Measurements from ENCODE around the gene KRTAP12-1.
"Not testable (repeated sequence)": the region's sequence is repeated elsewhere in the genome, so short reads cannot be mapped to it uniquely, and the experiment has no call there.

Gene KRTAP12-1

GRCh38 chr21:44697811-44698734, 16.1 kb upstream of the KRTAP12-1 start:
- no peak for DNase-seq (ENCODE audit: low read depth in 2 of 2)

GRCh38 chr21:44697172-44697810, 15.3 kb upstream of the KRTAP12-1 start, which contains the start of gene KRTAP10-12:
Gene KRTAP10-12, plus strand, starts transcription at chr21:44697172. Its CDS starts 30 bp downstream, at chr21:44697202.
- not testable (repeated sequence) for DNase-seq (ENCODE audit: low read depth in 2 of 2)

GRCh38 chr21:44696572-44696971, 14.6 kb upstream of the KRTAP12-1 start:
- DNase-seq (ENCODE audit: low read depth in 2 of 2) = no peak

GRCh38 chr21:44695641-44696040, 13.7 kb upstream of the KRTAP12-1 start:
- DNase-seq (ENCODE audit: low read depth in 2 of 2) = no peak

GRCh38 chr21:44695184-44695583, 13.2 kb upstream of the KRTAP12-1 start:
- DNase-seq (ENCODE audit: low read depth in 2 of 2) = no peak

- no peak for DNase-seq (ENCODE audit: low read depth in 2 of 2)
These were observed 12.8 kb upstream of the KRTAP12-1 start for GRCh38 chr21:44694776-44695175.

- DNase-seq (ENCODE audit: low read depth in 2 of 2) = no peak
These were observed 11.0 kb upstream of the KRTAP12-1 start for GRCh38 chr21:44692798-44693512.

- DNase-seq (ENCODE audit: low read depth in 2 of 2) = no peak
These were observed 9.7 kb upstream of the KRTAP12-1 start for GRCh38 chr21:44691686-44692085.

GRCh38 chr21:44689740-44690139, 7.8 kb upstream of the KRTAP12-1 start:
- DNase-seq (ENCODE audit: low read depth in 2 of 2) = not testable (repeated sequence)

- DNase-seq (ENCODE audit: low read depth in 2 of 2) = no peak
These were observed 5.7 kb upstream of the KRTAP12-1 start for GRCh38 chr21:44687671-44688070.

GRCh38 chr21:44686843-44687561, 5.0 kb upstream of the KRTAP12-1 start:
- DNase-seq (ENCODE audit: low read depth in 2 of 2) = no peak

- no peak for DNase-seq (ENCODE audit: low read depth in 2 of 2)
These were observed 4.2 kb upstream of the KRTAP12-1 start for GRCh38 chr21:44686000-44686781.

GRCh38 chr21:44685050-44685449, 3.1 kb upstream of the KRTAP12-1 start:
- DNase-seq (ENCODE audit: low read depth in 2 of 2) = not testable (repeated sequence)

GRCh38 chr21:44684483-44684882, 2.5 kb upstream of the KRTAP12-1 start:
- no peak for DNase-seq (ENCODE audit: low read depth in 2 of 2)

- DNase-seq (ENCODE audit: low read depth in 2 of 2) = no peak
These were observed 2.1 kb upstream of the KRTAP12-1 start for GRCh38 chr21:44684077-44684476.

GRCh38 chr21:44682580-44683151, 703 bp upstream of the KRTAP12-1 start:
- DNase-seq (ENCODE audit: low read depth in 2 of 2) = no peak

- DNase-seq (ENCODE audit: low read depth in 2 of 2) = no peak
These were observed 811 bp downstream of the KRTAP12-1 start for GRCh38 chr21:44681152-44681551.

GRCh38 chr21:44677881-44678280, 4.1 kb downstream of the KRTAP12-1 start:
- DNase-seq (ENCODE audit: low read depth in 2 of 2) = no peak

GRCh38 chr21:44671911-44672310, 10.1 kb downstream of the KRTAP12-1 start:
- no peak for DNase-seq (ENCODE audit: low read depth in 2 of 2)

- no peak for DNase-seq (ENCODE audit: low read depth in 2 of 2)
These were observed 11.1 kb downstream of the KRTAP12-1 start for GRCh38 chr21:44670642-44671432.
